Spleen (tissue), 7 donors: ENCODE results near the gene PRPF31.

Source experiments
- CTCF ChIP-seq, 11 experiments: fragments of 200-600 bp in 7 of 11; fragments of 450-650 bp in 4 of 11; sonication (generic) in 4 of 11; IDR thresholded peaks in 8 of 11; conservative IDR thresholded peaks in 3 of 11; 1 replicate in 7 of 11; 2 replicates in 4 of 11; pipeline versions ENCODE4 v1.4.0 to v1.8.0; 2016 to 2021; ENCODE audit warnings: antibody characterized with exemption in 11 of 11, inconsistent platforms in 4 of 11, mild to moderate bottlenecking in 1 of 11
- POLR2A ChIP-seq, 3 donors: fragments of 450-650 bp; IDR thresholded peaks; one replicate each; pipeline ENCODE4 v1.5.1; 2017; ENCODE audit warnings: antibody characterized with exemption in 3 of 3, mild to moderate bottlenecking in 1 of 3
- donor health status: DM: no; HTN: no; CAD: no; lungs with moderate emphysema.
- donor health status: DM: no; HTN: no; CAD: no.
- donor health status: DM: no; HTN: no; CAD: no.

GRCh38 chr19:54074851-54075250, 40.7 kb upstream of the PRPF31 start:
- TF ChIP-seq CTCF (IDR thresholded peaks at IDR 0.05 in 8 of 11, conservative IDR thresholded peaks at IDR 0.05 in 3 of 11) (no peak), POLR2A (IDR thresholded peaks at IDR 0.05) (no peak)
